PFSK-1 (cell line): ENCODE measurements around the gene SKAP1.

Experiments used
- FOXP2 ChIP-seq: optimal IDR thresholded peaks from 2 replicates; pipeline ENCODE3; 2011; ENCODE audit warnings: borderline replicate concordance, control low read depth, inconsistent platforms; ENCODE audit not compliant: insufficient read depth; ENCODE audit errors: extremely low read length, extremely low read depth
- POLR2AphosphoS5 ChIP-seq: IDR thresholded peaks from 2 replicates; pipeline ENCODE4 v1.6.1; 2012; ENCODE audit warnings: low read depth, mild to moderate bottlenecking, control low read depth, low read length, moderate library complexity
- TAF1 ChIP-seq: IDR thresholded peaks from 2 replicates; pipeline ENCODE4 v1.6.1; 2012; ENCODE audit warnings: low read length, control low read depth, borderline replicate concordance; ENCODE audit not compliant: insufficient read depth

- TF ChIP-seq TAF1 (no peak), POLR2AphosphoS5 (no peak), FOXP2 (no peak)
Measured at GRCh38 chr17:48438516-48439061, 8.6 kb upstream of the SKAP1 start.
